Stimulated activated naive CD4-positive, alpha-beta T cell treated with Interleukin-2 at 50 U/mL for 16 hours (primary cell): ENCODE results near the gene ACSF2.

Source experiments
- DNase-seq: peaks from one replicate; lab custom pipeline; 2025; lab: John Stamatoyannopoulos, UW

The ACSF2 gene

DNA sequence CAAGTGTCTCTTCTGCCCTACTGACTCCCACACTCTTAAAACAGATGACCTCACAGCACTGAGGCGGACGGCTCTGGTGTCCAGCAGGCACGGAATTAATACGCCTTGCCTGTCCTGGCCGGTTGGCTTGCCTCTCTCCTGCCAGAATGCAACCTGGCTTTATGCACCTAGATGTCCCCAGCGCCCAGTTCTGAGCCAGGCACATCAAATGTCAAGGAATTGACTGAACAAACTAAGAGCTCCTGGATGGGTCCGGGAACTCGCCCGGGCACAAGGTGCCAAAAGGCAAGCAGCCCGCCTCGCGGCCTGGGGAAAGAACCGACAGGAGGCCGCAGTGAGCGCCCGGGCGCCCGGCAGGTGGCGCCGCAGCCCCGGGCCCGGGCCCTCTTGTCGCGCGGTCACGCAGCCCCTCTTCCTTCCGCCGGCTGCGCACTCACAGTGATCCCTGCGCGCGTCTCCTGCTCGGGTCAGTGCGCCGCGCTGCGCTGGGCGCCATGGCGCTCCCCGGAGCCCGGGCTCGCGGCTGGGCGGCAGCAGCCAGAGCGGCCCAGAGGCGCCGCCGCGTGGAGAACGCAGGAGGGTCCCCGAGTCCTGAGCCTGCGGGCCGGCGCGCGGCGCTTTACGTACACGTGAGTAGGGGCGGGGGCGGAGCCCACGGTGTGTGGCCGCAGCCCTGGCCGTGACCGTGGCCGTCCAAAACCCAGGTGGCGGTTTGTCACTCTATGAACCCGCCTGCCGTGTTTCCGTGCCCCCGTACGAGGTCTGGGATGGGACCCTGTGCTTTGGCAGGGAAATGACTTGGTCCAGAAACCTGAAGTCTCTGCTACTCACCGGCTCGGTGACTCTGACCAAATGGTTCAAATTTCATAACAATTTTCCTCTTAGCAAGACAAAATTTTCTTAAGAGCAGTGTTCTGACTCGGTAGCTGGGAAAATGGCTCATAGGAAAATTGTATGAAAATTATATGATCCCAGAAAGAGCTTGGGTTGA lies 52.7 kb downstream of the ACSF2 start, which contains the start of gene RSAD1:
RSAD1 (plus strand) TSS at position 470 of the 991 bp plus-strand sequence; CDS start at position 495, 25 bp downstream.
- DNase-seq: peak; percentile 82

DNA sequence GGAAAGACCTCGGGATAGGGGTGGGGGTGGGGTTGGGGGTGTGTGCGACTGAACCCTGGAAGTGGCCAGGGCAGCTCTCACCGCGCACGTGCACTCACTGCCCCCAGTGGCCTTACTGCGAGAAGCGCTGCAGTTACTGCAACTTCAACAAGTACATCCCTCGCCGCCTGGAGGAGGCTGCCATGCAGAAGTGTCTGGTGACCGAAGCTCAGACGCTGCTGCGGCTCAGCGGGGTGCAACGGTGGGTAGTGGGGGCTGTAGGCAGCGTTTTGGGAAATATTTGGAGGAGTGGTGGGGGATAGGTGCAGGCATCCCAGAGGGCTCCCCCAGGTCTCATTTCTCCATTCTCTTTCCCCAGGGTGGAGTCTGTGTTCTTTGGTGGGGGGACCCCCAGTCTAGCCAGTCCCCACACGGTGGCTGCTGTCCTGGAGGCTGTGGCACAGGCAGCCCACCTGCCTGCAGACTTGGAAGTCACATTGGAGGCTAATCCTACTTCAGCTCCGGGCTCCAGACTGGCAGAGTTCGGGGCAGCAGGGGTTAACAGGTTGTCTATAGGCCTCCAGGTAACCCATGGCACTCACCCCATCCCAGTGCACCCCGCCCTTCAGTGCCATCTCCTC lies 53.6 kb downstream of the ACSF2 start:
- peak; percentile 64 for DNase-seq

DNA sequence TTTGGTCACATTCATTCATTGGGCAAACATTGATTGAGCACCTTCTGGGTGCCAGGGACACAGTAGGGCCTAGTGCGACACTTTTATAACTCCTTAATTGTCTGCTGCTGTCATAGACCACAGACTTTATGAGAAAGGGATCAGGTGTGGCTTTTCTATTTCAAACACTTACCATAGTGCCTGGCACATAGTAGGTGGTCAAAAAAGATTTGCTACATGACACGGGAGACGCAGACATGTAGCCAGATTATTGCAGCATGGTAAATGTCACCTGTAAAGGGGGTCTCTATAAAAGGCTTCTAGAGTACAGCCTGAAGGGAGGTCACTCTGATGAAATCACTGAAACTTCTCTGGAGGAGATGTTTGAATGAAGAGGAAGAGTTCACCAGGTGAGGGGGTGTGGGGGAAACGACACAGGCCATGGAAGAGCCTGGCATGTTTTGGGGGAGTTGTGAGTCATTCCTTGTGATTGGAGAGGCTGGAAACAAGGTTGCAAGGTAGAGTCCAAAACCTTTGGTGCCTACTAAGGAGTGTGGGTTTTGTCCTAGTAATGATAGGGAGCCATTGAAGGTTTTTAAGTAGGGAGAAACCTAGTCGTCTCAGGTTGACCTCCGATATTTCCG lies 54.2 kb downstream of the ACSF2 start:
- DNase-seq: no peak

DNA sequence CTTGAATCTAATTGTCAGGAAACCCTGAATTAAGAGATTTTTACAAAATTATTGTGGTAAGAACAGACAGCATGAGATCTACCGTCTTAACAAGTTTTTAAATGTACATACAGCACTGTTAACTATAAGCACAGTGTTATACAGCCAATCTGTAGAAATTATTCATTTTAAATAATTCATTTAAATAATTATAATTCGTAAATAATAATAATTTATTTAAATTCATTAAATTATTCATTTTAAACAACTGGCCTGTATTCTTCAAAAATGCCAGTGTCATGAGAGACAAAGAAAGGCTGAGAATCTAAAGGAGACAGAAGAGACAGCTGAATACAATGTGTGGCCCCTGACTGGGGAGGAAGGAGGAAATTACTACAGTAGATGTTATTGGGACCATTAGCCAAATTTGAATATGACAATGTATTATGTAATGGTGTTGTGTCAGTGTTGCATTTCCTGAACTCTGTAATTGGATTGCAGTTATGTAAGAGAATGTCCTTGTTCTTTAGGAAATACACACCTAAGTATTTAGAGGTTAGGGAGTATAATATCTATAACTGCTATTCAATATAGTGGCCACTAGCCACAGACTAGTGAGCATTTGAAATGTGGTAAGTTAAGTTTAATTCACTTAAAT lies 55.0 kb downstream of the ACSF2 start:
- no peak for DNase-seq

DNA sequence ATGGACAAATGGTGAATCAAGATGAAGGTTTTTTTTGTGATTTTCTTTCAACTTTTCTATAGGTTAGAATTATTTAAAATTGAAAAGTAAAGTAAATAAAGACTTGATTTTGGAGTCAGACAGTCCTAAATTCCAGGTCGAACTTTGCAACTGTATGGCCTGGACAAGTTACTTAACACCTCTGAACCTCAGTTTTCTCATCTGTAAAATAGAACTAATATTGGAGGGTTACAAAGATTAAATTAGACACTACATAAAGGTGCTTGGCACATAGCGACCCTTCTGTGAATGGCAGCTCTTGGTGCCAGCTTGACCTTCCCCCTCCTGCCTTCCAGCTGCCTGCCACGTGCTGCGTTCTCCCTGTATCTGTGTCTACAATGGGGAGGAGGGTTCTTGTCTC lies 55.6 kb downstream of the ACSF2 start:
- no peak for DNase-seq

DNA sequence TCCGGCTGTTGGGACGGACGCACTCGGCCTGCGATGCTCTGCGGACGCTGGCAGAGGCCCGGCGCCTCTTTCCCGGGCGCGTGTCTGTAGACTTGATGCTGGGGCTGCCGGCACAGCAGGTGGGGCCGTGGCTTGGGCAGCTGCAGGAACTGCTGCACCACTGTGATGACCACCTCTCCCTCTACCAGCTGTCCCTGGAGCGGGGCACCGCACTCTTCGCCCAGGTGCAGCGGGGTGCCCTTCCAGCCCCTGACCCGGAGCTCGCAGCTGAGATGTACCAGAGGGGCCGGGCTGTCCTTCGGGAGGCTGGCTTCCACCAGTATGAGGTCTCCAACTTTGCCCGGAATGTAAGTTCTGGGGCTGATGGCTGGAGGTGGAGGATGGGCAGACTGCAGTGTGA lies 56.1 kb downstream of the ACSF2 start:
- DNase-seq: no peak

DNA sequence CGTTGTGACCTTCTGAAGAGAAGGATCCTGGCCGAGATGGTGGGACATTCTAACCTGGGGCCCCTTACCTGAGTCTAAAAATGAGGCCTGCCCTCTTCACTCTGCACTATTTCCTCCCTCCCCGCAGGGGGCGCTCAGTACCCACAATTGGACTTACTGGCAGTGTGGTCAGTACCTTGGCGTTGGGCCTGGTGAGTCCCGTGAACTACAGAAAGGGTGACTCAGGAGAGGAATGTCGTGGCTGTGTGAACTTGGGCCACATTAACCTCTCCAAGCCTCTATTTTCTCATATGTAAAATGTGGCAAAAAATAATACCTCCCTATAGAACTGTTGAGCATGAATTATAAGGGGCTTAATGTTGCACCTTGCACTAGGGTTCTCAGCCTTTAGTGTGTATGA lies 56.5 kb downstream of the ACSF2 start:
- peak; percentile 65 for DNase-seq

DNA sequence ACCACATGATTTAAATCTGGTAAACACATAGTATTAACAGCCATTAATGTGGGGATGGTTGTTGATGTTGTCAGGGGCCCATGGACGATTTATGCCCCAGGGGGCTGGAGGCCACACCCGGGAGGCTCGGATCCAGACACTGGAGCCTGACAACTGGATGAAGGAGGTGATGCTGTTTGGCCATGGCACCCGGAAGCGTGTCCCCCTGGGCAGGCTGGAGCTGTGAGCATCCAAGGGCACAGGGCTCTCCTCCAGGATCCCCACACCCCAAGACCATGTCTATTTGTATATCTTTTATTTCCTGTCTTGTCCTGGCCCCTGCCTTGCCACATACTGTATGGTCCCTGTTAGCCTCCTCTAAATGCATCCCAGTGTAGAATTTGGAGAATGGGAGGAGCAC lies 57.2 kb downstream of the ACSF2 start:
- DNase-seq: no peak

DNA sequence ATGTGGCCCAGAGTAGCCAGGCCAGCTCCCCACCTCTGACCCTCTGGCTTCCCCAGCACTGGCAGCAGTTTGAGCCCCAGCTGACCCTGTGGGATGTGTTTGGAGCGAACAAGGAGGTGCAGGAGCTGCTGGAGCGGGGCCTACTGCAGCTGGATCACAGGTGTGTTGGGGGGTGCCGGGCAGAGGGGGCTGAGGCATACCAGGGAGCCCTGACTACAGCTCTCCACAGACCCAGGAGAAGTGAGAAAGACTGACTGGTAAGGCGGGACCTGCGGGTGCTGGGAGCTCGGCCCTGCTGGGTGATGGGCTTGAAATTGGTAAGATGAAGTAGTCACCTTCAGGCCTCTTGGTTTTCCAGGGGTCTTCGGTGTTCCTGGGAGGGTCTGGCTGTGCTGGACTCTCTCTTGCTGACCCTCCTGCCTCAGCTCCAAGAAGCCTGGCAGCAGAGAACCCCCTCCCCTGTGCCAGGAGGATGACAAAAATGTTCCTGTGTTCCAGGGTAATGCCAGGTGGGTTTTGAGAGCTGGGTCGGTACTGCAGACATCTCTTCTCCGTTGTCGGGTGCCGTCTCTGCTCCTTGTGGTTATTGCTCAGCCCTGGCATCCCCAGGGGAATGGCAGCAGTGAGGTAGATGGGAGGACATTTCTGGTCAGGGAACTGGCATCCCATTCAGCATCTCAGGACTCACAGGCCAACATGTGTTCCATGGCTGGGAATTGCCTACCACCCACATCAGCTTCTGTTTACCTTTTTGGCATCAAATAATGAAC lies 58.6 kb downstream of the ACSF2 start:
- DNase-seq: no peak

DNA sequence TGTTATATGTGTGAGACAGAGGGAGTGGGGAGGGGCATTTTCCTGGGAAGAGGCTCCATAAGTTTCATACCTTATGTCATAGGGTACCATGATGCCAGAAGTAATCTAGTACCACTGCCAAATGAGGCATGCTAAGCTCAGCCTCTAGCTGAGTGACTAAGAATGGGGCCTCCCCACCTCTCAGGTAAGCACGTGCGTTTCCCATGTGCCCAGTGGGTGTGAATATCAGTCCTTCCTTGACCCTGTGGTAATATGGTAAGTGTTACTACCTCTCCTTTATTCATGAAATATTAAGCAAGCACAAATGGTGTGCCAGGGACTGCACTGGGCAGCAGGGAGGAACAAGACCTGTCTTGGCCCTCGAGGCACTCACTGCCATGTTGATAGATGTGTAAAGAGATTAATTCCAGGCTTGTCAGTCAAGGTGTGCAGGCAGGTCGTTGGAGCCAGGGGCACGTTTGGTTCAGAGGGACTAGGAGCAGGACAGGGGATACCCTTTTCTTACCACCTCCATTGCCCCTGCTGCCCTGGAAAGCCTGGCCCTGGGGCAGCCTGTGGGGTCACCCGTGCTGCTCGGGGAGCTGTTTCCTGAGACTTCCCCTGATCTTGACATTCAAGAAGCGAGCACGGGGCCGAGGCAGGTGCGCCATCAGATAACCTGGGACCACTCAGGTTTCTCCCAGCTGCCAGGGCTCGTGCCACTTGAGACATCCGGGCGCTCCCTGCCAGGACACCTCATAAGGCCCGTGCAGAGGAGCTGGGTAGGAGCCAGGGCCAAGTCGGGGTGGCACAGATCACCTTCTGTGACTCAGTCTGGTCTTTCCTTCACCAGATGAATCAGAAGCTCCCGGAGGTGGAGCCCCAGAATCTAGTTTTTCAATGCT lies 61.4 kb downstream of the ACSF2 start:
- DNase-seq: no peak

DNA sequence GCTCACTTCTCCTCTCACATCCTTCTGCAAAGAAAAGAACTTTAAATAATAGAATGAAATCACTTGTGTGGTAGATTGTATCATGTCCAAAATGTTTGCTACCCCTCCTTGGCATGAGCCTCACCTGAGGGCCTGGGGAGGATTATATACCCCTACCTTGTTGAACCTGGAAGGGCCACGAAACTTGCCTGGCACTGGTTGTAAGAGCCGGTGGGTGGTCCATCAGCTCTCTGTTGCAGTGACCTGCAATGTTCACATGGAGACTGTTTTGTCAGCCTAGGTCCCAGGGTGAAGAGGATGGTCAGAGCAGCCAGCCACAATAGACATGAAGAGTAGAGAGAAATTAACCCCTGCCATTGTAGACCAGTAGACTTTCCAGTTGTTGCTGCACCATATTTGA lies 62.9 kb downstream of the ACSF2 start:
- DNase-seq: no peak

DNA sequence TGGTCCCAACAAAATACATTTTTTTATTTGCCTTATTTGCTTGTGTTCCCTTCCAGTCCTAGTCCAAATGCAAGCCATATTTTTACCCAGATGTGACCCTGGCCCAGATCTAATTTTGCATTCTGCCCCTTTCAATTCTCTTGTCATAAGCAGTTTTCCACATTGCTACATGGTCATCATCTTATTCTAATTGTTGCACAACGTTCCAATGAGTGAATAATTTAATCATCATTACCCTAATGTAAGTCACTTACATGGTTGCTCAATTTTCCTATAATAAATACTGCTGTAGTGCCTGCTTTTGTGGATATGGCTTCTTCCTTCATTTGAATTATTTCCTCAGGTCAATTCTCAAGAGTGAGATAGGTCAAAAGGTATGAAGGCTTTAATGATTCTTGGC lies 65.5 kb downstream of the ACSF2 start:
- DNase-seq: no peak

DNA sequence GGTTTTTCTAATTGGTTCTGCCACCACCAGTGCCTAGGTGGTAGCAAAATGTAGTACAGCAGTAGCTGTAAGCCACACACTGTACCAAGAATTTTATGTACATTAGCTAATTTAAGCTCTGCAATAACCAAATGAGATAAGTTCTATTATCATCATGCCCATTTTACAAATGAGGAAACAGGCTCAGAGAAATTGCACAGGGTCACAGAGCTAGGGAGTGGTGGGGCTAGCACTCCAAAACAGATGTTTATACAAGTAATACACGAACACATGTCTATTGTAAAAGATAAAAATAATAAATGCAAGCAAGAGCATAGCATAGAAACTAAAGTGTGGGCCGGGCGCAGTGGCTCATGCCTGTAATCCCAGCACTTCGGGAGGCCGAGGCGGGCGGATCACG lies 66.2 kb downstream of the ACSF2 start:
- DNase-seq: no peak

DNA sequence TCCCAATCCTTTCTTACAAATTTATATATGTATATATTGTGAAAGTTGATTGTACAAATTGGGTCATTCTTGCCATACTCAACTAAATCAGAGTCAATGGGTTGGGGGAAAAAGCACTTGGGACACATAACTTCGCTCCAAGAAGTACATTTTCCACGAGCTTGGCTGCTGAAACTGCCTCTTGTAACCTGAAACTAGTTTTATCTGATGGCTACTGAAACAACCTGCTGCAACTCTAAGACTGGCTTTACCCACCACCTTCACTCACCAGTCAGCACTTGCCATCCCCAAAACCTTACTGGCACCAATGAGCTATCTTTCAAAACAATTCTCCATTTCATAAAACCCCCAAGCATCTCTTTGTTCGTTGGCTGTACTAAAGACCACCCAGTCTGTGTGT lies 67.7 kb downstream of the ACSF2 start:
- no peak for DNase-seq

DNA sequence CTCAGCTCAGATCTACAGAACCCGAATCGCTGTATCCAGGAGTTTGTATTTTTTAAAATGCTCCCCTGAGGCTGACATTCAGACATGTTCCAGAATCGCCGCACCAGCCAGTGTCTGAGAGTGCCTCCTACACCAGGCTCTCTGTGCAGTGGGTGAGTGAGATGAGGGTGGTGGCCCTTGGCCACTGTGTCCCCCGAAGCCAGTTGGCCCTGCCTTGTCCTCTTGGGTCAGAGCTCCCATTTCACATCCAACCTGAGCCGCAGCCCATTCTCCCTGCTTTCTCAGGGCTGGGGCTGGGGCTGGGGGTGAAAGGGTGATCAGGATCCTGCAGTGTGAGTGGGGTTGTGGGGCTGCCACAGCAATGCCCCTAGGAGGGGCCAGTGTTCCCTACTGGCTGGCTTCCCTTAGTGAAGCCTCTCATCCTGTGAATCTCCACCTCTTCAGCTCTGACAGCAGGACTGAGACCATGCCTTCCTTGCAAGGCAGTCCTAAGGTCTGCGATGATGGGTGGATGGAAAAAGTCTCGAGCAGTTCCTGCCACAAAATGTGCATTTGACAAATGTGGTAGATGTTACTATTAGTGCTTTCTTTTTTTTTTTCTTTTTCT lies 69.3 kb downstream of the ACSF2 start:
- DNase-seq: no peak

DNA sequence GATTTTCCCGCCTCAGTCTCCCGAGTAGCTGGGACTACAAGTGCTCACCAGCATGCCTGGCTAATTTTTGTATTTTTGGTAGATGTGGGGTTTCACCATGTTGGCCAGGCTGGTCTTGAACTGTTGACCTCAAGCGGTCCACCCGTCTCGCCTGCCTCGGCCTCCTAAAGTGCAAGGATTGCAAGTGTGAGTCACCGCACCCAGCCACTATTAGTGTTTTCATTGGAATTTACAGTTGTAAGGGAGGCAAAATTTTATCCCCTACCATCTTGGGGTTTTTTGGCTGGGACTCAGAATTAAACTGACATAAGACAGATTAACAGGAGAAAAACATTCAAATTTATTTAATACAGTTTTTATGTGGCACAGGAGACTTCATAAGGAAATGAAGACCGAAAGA lies 69.9 kb downstream of the ACSF2 start:
- DNase-seq: no peak

DNA sequence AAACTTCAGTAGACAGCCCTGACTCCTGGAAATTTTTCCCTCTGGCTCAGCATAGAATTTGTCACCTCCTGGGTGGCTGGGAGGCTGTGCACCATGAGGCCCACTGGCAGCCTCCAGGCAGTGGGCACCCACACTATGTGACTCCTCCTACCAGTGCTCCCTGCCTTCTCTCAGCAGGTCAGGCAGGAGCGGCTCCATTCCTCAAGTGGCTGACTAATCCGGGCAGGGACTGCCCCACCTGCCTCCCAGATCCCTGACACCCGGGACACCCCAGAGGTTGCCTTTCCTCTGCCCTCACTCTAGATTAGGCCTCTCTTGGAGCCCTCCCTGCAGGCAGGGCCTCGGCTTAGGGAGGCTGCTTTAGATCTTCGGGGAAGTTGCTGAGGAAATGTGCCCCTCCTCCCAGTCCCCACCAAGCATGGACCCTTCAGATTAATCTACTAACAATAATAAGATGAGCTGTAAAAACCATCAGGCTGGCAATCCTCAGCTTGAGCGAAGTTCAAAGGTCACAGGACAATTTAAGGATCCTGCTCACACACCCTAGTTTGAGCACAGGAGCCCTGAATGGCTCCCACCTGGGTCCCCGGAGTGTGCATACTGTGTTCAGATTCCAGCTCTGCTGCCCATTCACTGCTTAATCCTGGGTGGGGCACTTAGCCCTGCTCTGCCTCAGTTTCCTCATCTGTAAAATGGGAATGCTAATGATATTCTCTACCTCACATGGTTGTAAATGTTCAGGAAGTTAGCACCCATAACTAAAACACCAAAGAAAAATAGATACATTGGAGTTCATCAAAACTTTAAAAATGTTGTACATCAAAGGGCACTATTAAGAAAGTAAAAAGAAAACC lies 72.2 kb downstream of the ACSF2 start:
- no peak for DNase-seq

DNA sequence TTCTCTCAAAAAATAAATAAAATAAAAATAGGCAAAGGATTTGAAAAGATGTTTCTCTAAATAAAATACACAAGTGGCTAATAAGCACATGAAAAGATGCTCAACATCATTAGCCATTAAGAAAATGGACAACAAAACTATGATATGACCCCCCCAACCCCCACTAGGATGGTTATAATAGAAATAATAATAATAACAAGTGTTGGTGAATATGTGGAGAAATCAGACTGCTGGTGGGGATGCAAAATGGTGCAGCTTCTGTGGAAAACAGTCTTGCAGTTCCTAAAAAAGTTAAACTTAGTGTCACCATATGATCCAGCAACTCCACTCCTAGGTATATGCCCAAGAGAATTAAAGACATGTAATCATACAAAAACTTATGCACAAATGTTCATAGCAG lies 73.3 kb downstream of the ACSF2 start:
- DNase-seq: no peak

DNA sequence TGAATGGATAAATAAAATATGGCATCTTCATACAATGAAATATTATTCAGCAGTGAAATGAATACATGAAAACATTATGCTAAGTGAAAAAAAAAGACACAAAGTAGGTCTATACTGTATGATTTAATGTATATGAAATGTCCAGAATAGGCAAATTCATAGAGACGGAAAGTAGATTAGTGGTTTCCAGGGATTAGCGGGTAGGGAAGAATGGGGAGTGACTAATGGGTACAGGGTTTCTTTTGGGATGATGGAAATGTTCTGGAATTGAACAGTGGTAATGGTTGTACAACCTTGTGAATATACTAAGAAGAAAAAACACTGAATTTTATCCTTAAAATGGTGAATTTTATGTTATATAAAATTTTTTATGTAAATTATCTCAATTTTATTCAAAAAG lies 73.7 kb downstream of the ACSF2 start:
- no peak for DNase-seq
